ENCODE data around the gene NTM. TPM values are rescaled to one million over a fixed set of nuclear protein-coding genes. Genes with fewer than 3 reads are reported as not detected.
A peak's percentile ranks its signal among the peaks of the same experiment; 100 is the strongest.

NTM gene
- polyA plus RNA-seq, 5 donors = 14.0 to 30.1 (median 23.9) TPM

DNA sequence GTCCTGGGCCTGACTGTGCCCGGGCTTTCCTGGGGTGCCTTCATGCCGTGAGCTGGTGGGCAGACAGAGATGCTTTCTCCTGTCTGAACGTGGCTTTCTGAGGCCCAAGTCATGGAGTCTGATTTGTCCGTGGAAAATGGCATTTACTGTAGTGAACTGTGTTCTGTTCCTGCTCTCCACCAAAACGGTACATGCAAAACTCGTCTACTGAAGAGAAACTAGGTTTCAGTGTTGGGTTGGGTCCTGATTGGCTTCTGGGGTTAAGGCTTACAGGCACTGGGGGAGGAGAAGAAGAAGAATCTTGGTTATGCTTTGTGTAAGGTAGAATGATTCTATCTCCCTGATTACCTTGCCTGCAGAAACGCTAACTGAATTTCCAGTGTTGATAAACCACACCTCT is 541.7 kb downstream of the NTM start:
- no peak for DNase-seq

DNA sequence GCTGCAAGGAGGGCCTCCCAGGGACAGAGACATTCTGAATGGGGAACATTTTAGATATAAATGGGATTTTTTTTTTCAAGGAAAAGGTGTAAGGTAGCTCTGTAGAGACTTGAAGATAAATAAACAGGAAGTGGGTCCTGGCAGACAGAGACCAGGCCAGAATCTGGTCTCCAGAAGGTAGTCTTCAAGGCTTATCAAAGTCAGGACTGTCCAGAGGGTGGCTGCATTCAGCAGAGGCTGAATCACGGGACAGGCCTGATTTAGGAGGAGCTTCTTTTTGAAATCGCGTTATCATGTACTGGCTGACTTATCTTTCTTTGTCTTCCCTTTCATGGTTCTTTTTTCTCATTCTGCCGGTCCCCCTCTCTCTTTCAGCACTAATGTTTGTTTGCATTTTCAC is 542.9 kb downstream of the NTM start:
- no peak for DNase-seq

DNA sequence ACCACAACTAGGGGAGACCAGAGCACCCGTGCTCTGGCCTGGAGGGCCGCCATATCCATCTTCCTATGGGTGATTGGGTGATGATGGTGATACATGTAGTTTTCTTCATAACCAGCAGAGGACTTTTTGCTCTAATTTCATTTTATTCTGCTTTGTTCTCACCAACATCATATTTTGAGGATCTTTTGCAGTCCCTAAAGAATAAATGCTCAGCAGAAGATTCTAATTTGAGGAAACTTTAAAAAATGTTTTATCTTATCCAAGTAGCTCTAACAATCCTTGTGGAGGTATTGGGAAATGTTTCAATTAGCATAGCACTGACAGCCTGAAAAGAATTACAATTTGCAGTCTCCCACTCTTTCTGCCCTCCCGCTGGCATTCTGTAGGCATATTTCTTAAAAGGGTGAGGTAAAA is 544.0 kb downstream of the NTM start:
- DNase-seq = no peak

DNA sequence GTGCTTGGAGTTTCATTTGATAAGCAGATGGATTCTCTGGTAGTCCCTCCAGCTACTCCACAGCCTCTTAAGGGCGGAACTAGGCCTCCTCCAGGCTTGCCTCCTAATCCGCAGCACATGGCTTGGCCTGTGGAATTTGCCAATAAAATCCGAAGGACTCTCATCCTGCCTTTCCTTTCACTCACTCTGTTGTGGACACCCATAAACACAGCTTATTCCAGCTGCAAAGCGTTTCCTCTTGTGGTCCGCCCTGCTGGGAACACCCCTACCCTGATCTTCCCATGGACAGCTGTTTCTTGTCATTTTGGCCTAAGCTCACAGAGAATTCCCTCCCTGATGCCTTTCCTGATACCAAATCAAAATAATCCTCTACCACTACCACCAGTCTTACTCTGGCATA is 546.2 kb downstream of the NTM start:
- no peak for DNase-seq

DNA sequence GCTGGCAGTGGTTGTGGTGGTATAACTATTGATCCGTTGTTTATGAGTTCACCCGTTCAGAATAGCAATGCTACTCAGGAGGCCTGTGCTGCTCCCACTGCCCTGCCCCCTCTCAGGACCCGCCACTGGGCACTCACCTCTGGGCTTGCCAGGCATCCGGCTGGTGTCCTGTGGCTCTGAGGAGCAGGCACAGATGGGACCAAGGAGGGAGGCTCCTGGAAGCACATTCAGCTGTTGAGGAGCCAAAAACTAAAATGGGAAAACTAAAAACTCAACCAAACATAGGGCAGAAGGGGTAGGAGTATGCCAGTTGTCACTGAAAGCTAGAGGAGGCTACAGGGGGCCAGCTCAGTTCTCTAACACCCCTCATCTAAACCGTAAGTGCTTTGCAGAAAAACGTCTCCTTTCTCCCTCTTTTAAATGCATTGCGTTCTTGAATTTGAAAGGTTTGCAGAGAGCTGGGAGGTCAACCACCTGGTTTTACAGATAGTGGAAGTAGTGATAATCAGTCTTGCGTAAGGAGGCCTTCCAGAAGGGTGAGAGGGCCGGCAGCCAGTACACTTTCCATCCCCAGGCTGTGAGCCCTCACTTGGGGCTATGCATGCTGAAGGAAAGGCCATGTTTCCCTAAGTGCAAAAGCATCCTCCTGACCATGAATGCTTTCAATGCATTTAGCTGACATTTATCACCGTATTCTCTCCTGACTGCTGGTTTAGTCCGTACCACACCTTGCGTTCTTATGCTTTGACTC is 547.4 kb downstream of the NTM start:
- DNase-seq = no peak

DNA sequence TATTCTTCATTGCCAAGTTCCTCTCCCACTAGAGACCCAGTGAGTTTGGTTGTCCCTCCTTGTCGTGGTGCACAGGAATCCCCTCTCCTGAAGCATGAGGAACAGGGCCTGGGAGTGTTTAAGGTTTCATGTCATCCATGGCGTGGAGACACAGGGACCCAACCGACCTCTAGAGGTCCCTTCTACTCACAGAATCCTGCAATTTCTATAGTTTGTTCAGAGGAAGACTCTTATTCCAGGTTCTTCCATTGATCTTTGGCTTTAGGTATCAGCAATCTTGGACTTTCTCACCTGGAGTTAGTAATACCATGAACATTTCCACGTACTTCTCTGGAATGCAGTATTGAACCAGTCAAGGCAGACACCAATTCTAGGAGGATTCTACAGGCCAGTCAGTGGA is 548.2 kb downstream of the NTM start:
- no peak for DNase-seq

DNA sequence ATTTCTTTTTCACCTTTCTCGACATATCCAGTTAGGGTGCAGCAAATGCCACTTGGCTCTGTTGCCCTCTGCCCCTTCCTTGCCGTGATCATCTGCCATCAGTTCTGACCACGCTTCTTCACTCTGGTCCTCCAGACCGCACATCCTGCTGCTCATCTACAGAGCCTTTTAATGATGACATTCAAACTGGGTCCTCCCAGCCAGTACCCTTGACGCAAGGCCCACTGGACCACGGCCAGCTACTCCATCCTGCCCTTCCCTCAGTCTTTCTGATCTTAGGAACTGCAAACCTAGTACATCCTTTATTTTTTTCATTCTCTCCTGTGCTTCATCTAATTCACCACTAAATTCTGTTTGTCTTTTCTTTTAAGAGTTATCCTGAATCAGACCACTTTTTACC is 551.8 kb downstream of the NTM start:
- no peak for DNase-seq

DNA sequence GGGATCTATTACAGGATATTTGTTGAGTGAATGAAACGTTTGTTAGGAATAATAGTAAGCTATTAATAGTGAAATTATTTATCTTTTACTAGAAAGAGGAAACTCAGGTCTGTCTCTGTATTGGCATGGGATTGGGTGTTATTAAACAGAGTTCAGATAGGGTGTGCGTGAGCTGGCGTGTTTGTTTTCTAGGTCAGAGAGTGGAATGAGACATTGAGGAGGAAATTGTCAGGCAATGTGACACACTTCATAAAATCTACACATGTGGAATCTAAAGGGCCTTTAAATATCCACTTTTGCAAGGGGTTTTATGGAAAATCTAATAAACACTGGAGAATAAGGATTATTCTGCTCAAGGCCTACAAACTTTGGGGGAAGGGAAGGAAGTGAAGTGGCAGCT is 552.9 kb downstream of the NTM start:
- DNase-seq = no peak

DNA sequence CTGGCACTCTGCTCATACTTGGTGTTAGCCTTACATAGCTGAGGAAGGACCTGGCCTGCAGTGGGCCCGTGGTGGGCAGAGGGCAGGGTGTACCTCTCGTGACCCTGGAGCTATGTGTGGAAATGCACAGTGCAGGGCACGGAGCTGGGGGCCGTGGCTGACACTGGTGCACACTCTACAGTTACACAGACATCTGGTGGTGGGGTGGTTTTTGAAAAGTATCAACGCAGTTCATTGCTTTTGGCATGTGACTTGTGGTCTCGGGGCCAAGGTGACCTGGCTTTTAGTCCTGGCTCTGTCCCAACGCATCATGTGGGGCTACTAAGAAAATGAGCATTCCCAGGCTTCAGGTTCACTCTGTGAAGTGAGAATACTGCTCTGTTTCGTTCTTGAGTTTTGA is 553.6 kb downstream of the NTM start:
- no peak for DNase-seq

DNA sequence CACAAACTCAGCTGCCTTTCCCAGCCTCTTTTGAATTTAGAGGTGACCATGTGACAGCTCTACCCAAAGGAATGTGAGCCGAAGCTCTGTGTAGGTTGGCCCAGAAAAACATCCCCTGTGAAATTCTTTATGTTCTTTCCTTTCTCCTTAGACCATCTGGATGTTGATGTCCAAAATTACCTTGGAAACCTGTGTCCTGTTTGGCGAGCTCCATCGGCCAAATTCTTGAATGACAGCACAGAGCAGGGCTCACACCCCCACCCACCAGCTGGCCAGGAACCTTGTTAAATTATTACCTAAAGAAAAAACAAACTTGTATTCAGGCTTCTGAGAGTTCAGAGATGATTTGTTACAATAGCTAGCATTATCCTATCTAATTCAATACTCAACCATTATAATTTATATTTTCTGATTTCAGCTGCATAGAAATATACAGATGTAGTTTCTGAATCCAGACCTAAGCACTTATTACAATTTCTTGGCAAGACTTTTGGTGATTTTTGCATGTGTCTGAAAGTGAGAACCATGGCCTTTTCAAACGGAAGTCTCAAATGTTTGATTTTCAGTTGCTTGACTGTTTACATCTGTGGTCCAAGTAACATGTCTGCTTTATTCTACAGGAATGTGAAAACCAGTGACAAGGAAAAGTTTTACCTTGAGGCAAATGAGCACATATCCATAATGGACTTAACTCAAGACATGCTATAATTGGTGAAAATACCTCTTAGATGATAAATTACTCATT is 554.2 kb downstream of the NTM start:
- DNase-seq = peak; percentile 53 to 62

DNA sequence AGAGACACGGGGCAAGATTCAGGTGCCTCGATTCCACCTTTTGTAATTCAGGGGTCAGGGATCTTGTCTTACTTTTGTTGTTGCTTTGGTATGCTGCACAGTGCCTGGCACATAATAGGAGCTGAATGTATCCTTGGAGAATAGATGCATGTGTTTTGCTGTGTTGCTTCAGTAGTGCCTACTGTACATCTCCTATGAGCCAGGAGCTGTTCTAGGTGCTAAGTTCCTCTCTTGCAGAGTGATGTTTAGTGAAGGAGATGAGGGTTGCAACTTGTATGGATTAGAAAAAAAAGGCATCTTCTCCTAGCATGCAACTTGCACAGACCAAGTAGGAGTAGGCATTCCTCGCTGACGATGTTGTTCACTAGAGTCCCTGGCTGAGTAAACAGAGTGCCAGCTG is 555.4 kb downstream of the NTM start:
- DNase-seq = no peak

DNA sequence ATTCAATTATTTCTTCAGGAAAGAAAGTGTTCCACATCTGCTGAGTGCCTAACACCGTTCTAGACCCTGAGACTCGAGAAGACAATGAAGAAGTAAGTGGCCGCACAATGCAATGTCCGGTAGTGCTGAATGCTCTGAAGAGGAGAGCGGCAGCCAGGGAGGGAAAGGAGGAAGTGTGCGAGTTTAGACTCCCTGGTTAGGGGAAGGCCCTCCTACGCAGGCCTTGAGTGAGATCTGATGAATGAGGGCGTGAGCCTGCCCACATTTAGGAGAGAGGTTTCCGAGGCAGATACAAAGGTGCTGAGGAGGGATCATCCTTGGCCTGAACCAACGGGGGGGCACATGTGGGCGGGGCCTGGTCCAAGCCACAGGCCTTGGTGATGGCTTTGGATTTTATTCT is 558.6 kb downstream of the NTM start:
- DNase-seq = no peak

DNA sequence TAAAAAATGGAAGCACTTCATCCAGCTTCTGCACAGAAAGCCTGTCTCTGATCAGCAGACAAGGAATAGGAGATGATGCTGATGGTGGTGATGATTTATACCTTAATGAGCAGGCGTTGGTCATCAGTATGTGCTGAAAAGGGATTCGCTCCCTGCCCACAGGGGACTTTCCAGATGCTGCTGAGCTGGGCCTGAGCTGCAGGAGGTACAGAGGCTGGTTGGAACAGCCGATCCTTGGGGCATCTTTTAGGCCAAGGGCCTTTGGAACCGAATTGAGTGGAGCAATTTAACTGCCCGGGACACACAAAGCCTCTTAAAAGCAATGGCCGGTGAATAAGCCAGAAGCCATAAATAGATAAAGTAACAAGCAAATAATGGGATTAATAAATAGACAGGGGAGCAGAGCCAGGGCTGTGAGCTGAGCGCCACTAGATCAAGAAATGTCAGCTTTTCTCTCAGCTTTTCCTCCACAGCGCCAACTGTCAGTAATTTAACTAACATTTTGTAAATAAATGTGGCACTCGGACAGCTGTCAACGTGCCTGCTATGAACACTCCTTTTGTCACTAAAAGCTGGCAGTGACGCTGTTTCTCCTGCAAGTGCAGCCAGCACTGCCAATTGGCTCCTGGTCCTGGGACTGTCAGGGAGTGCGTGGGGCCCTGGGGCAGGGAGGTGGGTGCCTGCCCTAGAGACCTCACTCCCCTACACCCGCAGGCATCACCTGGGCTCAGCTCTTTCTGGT is 562.3 kb downstream of the NTM start:
- no peak for DNase-seq

DNA sequence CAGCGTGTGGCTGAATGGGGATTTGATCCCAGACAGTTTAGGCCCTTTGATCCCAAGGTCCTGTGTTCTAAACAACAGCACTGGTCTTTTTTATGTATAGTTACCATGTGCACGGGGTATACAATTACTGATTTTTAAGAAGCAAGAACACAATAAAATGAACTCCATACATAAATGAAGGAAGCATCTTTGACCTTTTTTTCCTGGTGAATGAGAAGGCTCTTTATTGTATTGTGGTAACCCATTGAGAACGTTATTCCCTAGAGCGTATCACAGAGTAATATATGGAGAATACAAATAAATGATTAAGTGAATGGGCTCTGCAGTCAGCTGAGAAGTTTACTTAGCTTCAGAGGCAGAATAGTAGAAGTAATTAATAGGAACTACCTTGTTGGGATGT is 563.6 kb downstream of the NTM start:
- DNase-seq = no peak

DNA sequence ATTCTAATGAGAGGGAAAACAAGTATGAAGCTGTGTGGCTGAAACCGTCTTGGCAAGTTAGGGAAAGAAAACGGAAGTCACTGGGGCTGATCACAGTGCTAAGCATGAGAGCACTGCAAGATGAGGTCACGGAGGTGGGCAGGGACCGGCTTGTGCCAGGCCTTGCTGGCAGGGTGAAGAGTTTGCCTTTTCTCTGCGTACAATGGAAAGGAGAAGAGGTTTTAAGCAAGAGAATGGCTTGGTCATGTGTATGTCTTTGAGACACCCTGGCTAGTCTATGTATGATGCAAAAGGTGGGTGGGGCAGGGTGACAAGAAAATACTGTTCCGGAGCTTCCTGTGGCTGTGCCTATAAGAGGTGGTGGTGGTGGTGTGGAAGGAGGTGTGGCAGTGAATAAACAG is 567.9 kb downstream of the NTM start:
- no peak for DNase-seq

DNA sequence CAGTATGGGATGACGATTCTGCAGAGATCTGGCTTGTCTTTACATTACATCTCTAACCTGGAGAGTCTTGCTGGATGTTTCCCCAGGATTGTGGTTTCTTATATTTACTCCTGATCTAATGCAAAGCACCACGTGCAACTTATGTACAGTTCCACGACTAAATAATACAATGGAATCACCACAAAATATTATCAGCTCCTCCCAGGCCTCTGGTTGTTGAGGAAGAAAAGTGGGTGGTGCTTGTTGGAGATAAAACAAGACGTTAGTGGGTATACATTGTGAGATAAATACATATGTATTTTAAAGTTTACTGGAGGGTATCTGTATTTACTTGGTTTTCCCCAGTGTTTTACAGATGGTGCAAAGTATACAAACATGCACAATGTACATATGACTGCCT is 569.7 kb downstream of the NTM start:
- no peak for DNase-seq

DNA sequence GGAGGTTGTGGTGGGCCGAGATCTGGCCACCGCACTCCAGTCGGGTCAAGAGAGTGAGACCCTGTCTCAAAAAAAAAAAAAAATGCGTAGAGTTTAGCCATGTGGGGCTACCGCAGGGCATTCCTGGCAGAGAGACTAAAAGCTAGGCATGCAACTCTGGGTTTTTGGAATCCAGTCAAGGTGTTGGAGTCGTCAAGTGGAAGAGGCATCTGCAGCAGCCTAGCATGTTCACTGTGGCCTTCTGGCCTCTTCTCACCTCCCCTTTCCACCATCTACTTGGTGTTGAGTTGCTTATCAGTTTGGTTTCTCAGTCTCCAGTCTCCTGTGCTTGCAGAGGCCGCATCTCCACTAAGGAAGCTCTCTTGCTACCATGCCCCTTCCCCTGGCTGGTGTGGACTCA is 572.5 kb downstream of the NTM start:
- DNase-seq = no peak

DNA sequence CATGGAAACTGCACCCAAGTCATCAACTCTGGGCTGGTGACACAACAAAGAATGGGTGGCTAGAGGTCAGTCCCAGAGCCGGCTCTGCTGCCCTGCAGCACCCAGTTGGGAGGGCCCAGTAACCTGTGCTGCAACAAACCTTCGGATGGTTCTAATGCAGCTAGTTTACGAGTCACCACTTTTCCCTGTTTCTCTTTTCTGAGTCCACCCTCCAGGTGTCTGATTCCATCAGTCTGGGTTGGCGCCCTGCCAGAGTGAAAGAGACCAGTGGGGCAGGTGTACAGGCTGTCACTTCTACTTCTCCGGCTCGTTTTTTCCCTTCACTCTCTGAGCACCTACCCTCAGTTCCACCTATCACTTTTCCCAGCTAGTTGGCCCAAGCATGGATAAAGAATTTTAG is 572.9 kb downstream of the NTM start:
- no peak for DNase-seq

DNA sequence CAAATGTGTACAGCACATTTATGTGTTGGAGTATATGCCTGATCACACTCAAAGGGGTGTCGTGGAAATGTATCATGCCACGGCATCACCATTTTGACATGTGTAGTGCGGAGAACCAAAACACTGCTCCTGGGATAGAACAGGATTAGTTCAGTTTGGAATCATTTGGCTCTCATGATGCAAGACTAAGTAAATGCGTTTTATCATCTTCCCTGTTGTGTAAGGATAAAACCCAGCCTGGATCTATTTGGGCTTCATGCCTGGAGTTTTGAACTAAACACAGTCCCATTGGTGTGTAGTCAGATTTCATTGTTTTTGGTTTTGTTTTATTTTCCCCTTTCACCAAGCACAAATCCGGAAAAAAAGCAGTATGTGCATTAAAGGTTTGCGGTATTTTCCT is 574.3 kb downstream of the NTM start:
- peak; percentile 31 to 48 for DNase-seq

DNA sequence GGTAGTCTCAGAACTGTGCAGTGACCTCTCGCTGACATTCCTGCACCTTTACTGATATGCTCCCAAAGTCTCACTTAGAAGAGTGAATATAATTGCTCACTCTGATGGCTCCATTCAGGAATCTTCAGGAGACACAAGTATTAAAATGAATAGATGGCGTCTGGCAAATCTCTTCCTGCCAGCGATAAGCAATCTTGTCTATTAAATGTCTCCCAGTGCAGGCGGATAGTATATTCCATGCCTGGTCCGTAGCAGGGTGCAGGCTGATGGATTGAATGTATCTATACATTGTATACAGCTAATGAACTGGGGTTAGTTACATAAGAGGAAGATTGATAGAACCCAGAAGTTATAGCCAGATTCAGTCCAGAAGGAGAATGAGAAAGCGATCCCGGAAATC is 575.3 kb downstream of the NTM start:
- DNase-seq = no peak

DNA sequence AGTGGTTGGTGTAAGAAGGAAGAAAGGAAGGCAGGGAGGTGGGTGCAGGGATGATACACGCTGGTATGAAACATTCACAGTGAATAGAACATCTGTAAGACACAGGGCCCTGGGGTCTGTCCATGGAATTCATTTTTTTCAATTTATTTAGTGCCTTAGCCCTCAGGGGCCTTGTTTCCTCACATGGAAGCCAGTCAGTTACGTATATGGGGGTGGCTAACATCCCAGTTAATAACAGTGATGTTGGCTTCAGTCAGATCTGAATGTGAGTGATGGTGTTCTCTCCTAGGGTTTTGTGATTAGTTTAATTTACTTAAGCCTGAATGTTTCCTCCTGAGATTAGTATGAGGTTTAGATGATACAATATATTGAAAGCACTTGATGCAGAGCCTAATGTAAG is 577.1 kb downstream of the NTM start:
- no peak for DNase-seq

DNA sequence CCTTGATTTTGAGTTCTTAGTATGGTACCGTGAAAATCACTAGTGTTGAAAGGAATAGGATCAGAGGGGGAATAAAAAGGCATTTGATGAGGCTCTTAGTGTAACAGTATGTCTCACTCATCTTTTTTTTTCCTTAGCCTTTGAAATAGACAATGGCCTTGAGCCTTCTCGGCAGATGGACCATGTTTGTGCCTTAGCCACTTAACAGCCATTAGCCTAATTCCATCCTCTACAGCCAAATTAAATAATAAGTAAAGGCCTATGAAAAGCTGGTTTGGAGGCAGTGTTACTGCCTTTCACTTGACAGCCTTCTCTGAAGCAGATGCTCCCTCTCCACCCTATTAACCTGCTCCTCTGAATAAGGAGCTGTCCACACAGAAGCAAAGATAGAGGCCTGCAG is 580.7 kb downstream of the NTM start:
- no peak for DNase-seq

DNA sequence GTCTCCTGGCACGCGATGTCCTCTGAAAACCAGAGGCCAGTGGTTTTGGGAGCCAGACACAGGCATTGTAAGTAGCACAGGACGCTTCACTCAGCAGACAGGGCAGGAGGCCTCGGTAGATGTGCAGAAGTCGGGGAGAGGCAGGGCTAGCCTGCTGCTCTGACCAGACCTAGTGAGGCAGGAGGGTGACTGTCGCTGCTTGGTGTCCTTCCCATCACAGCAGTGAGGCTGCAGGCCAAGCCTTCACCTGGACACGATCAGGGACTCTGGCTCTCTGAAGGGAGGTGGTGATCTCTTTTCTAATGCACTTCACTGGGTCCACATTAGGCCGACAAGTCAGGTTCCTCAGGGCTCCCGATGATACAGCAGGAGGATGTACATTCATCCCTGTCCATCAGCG is 583.7 kb downstream of the NTM start:
- DNase-seq = no peak

Data from right lung (tissue), 5 donors.